Endometrial microvascular endothelial cells (primary cell): ENCODE results near the gene ASIC2. TPM values are rescaled to one million over a fixed set of nuclear protein-coding genes. Genes with fewer than 3 reads are reported as not detected.

Experiments used
- in situ Hi-C: cut with HindIII; loops from 2 replicates; pipeline ENCODE4 v1.10.0; 2017; ENCODE audit warnings: low sequenced_read_pairs, low pct_unique_long_range_greater_than_20kb; ENCODE audit errors: inconsistent ontology term
- total RNA-seq: library from RNA; depleted of rRNA; stranded (reverse); fragments of >200 nt; gene quantifications from one replicate; pipeline ENCODE4 v1.2.3, GENCODE V29; 2015; ENCODE audit errors: inconsistent ontology term

Gene ASIC2
- total RNA-seq, 1 donor from 2014 or later: not detected

- in situ Hi-C loops: no loop called here
Observed at GRCh38 chr17:33218698-33219601, 74.1 kb downstream of the ASIC2 start.

GRCh38 chr17:33217891-33218290 is 75.2 kb downstream of the ASIC2 start:
- in situ Hi-C loops: no loop called here

- in situ Hi-C loops: no loop called here
Observed at GRCh38 chr17:33214996-33215395, 78.1 kb downstream of the ASIC2 start.

- in situ Hi-C loops: no loop called here
Observed at GRCh38 chr17:33210285-33210684, 82.8 kb downstream of the ASIC2 start.

GRCh38 chr17:33209671-33210070 is 83.4 kb downstream of the ASIC2 start:
- in situ Hi-C loops: no loop called here

GRCh38 chr17:33207231-33207630 is 85.9 kb downstream of the ASIC2 start:
- in situ Hi-C loops: no loop called here

GRCh38 chr17:33205552-33205951 is 87.5 kb downstream of the ASIC2 start:
- in situ Hi-C loops: no loop called here

- in situ Hi-C loops: no loop called here
Observed at GRCh38 chr17:33204701-33205100, 88.4 kb downstream of the ASIC2 start.

GRCh38 chr17:33204156-33204555 is 88.9 kb downstream of the ASIC2 start:
- in situ Hi-C loops: no loop called here

GRCh38 chr17:33202796-33203495 is 90.1 kb downstream of the ASIC2 start:
- in situ Hi-C loops: no loop called here

- in situ Hi-C loops: no loop called here
Observed at GRCh38 chr17:33202021-33202420, 91.1 kb downstream of the ASIC2 start.

GRCh38 chr17:33201283-33201682 is 91.8 kb downstream of the ASIC2 start:
- in situ Hi-C loops: no loop called here

- in situ Hi-C loops: no loop called here
Observed at GRCh38 chr17:33200587-33200986, 92.5 kb downstream of the ASIC2 start.

GRCh38 chr17:33199571-33200510 is 93.3 kb downstream of the ASIC2 start:
- in situ Hi-C loops: no loop called here

GRCh38 chr17:33198954-33199353 is 94.1 kb downstream of the ASIC2 start:
- in situ Hi-C loops: no loop called here

- in situ Hi-C loops: no loop called here
Observed at GRCh38 chr17:33197342-33197741, 95.8 kb downstream of the ASIC2 start.

- in situ Hi-C loops: no loop called here
Observed at GRCh38 chr17:33196883-33197282, 96.2 kb downstream of the ASIC2 start.

- in situ Hi-C loops: no loop called here
Observed at GRCh38 chr17:33192951-33193911, 99.9 kb downstream of the ASIC2 start.
